Measurements from ENCODE around the gene MDM4. TPM values are rescaled to one million over a fixed set of nuclear protein-coding genes. Genes with fewer than 3 reads are reported as not detected.

The MDM4 gene
- total and polyA plus RNA-seq, 7 donors: 5.0 to 67.0 (median 33.4) TPM

- DNase-seq: no peak
- 1 to 2% (median 1%) methylated on average over 22 of the region's 22 CpGs for WGBS, 3 donors
- intact Hi-C loops (cut with DNase I): no loop called here
Measured at GRCh38 chr1:204507317-204508105, 8.7 kb upstream of the MDM4 start.

DNA sequence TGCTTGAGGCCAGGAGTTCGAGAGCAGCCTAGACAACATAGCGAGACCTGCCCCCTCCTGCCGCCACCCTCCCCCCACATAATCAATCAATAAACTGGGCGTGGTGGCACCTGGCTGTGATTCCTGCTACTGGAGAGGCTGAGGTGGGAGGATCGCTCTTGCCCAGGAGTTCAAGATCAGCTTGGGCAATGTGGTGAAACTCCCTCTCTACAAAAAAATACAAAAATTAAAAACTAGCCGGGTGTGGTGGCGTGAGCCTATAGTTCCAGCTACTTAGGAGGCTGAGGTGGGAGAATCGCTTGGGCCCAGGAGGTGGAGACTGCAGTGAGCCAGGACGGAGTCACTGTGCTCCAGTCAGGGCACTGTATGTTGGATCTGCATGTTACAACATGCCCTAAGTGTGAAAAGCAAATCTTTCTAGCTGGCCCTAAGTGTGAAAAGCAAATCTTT is 7.0 kb upstream of the MDM4 start:
- Histone ChIP-seq H3K4me1 (peaks cover 8% of the 10 kb centered on the region), H3K36me3 (ENCODE audit: insufficient read depth in 1 of 2, low read depth in 1 of 2) (no peaks in the 10 kb centered on the region), H3K4me3 (no peak overlapping the region), H3K27ac (no peak overlapping the region), H3K9me3 (no peaks in the 10 kb centered on the region), H3K27me3 (ENCODE audit: insufficient read depth in 3 of 3, low read length in 2 of 3) (no peaks in the 10 kb centered on the region)
- TF ChIP-seq, protein P1, sequence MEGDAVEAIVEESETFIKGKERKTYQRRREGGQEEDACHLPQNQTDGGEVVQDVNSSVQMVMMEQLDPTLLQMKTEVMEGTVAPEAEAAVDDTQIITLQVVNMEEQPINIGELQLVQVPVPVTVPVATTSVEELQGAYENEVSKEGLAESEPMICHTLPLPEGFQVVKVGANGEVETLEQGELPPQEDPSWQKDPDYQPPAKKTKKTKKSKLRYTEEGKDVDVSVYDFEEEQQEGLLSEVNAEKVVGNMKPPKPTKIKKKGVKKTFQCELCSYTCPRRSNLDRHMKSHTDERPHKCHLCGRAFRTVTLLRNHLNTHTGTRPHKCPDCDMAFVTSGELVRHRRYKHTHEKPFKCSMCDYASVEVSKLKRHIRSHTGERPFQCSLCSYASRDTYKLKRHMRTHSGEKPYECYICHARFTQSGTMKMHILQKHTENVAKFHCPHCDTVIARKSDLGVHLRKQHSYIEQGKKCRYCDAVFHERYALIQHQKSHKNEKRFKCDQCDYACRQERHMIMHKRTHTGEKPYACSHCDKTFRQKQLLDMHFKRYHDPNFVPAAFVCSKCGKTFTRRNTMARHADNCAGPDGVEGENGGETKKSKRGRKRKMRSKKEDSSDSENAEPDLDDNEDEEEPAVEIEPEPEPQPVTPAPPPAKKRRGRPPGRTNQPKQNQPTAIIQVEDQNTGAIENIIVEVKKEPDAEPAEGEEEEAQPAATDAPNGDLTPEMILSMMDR (IDR thresholded peaks at IDR 0.05): no peak
- ATAC-seq: no peak
- 87 to 90% (median 88%) methylated on average over 9 of the region's 9 CpGs for WGBS, 3 donors
- intact Hi-C loops (cut with DNase I): no loop called here
- DNase-seq: no peak

More at GRCh38 chr1:204507317-204508105, 8.7 kb upstream of the MDM4 start:
- Histone ChIP-seq H3K27me3 (ENCODE audit: insufficient read depth in 3 of 3, low read length in 2 of 3) (no peaks in the 10 kb centered on the region), H3K27ac (peak overlapping the region; percentile 78), H3K4me3 (peak overlapping the region; percentile 70), H3K36me3 (ENCODE audit: insufficient read depth in 1 of 2, low read depth in 1 of 2) (no peaks in the 10 kb centered on the region), H3K9me3 (no peaks in the 10 kb centered on the region), H3K4me1 (peaks cover 16% of the 10 kb centered on the region)
- TF ChIP-seq, protein P1 (IDR thresholded peaks at IDR 0.05): no peak
- peak; percentile 10 to 51 (median 30) for ATAC-seq

DNA sequence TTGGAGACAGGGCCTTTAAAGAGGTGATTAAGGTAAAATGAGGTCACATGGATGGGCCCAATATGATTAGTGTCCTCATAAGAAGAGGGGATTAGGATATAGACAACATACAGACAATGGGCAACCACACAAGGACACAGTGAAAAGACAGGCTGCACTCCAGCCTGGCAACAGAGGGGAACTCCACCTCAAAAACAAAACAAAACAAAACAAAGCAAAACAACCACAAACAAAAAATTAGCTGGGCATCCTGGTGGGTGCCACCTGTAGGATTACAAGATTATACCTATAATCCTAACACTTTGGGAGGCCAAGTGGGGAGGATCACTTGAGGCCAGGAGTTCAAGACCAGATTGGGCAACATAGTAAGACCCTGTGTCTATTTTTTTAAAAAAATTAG is 4.8 kb upstream of the MDM4 start:
- H3K36me3 ChIP-seq (ENCODE audit: insufficient read depth in 1 of 2, low read depth in 1 of 2): no peaks in the 10 kb centered on the region
- TF ChIP-seq, protein P1 (IDR thresholded peaks at IDR 0.05): no peak
- no peak overlapping the region for H3K27ac ChIP-seq
- no peaks in the 10 kb centered on the region for H3K27me3 ChIP-seq (ENCODE audit: insufficient read depth in 3 of 3, low read length in 2 of 3)
- DNase-seq: no peak
- H3K4me3 ChIP-seq: no peak overlapping the region
- intact Hi-C loops (cut with DNase I): no loop called here
- ATAC-seq: no peak
- H3K4me1 ChIP-seq: no peaks in the 10 kb centered on the region
- H3K9me3 ChIP-seq: no peaks in the 10 kb centered on the region

DNA sequence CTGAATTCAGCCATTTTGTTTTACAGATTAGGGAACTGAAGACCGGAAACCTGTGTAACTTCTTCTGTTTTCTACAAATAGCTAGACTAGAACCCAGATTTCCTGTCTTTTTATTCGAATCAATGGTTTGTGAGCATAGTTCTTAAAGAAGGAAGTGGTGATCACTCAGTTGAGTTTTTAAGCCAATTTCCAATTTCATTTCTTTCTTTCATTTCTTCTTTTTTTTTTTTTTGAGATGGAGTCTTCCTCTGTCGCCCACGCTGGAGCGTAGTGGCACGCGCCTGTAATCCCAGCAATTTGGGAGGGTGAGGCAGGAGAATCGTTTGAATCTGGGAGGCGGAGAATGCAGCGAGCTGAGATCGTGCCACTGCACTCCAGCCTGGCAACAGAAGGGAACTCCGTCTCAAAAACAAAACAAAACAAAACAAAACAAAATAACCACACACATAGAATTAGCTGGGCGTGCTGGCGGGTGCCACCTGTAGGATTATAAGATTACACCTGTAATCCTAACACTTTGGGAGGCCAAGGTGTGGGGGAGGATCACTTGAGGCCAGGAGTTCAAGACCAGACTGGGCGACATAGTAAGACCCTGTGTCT is 3.0 kb upstream of the MDM4 start:
- peaks cover 11% of the 10 kb centered on the region for H3K4me1 ChIP-seq
- H3K9me3 ChIP-seq: no peaks in the 10 kb centered on the region
- DNase-seq (no peak), ATAC-seq (no peak)
- H3K27me3 ChIP-seq (ENCODE audit: insufficient read depth in 3 of 3, low read length in 2 of 3): no peaks in the 10 kb centered on the region
- peak overlapping the region; percentile 25 for H3K27ac ChIP-seq
- peaks cover 0 to 3% of the 10 kb centered on the region in 2 donors for H3K36me3 ChIP-seq (ENCODE audit: insufficient read depth in 1 of 2, low read depth in 1 of 2)
- intact Hi-C loops (cut with DNase I): no loop called here
- no peak overlapping the region for H3K4me3 ChIP-seq
- TF ChIP-seq, protein P1 (IDR thresholded peaks at IDR 0.05): no peak
- 64 to 76% (median 66%) methylated on average over 15 of the region's 15 CpGs for WGBS, 3 donors
